Activated T-cell treated with anti-CD3 and anti-CD28 coated beads, Interleukin-2, amount 50 U/mL, for 24 hours (primary cell): ENCODE measurements around the gene TIMP4.
A peak's percentile ranks its signal among the peaks of the same experiment; 100 is the strongest.

Experiments used
- DNase-seq: peaks from one replicate; pipeline ENCODE4 v3.0.0-alpha.2; 2020
- H3K27ac Mint-ChIP-seq: 2 replicates; pipeline ENCODE4 v1.8.0; 2020; ENCODE audit warnings: mild to moderate bottlenecking, mixed read lengths
- H3K27me3 Mint-ChIP-seq: 2 replicates; pipeline ENCODE4 v1.8.0; 2020; ENCODE audit warnings: mixed read lengths
- H3K36me3 Mint-ChIP-seq: 2 replicates; pipeline ENCODE4 v1.8.0; 2020; ENCODE audit warnings: low read depth, mixed read lengths
- H3K4me1 Mint-ChIP-seq: 2 replicates; pipeline ENCODE4 v1.8.0; 2020; ENCODE audit warnings: low read depth, mixed read lengths
- H3K4me3 Mint-ChIP-seq: 2 replicates; pipeline ENCODE4 v1.8.0; 2020; ENCODE audit warnings: mild to moderate bottlenecking, moderate library complexity, mixed read lengths
- H3K9me3 Mint-ChIP-seq: 2 replicates; pipeline ENCODE4 v1.8.0; 2020; ENCODE audit warnings: mixed read lengths

TIMP4 gene

GRCh38 chr3:12178091-12178820, 19.5 kb upstream of the TIMP4 start:
- Mint-ChIP-seq H3K4me1 (peaks cover 34% of the 10 kb centered on the region), H3K36me3 (no peaks in the 10 kb centered on the region), H3K27me3 (peaks cover 7% of the 10 kb centered on the region), H3K4me3 (no peak overlapping the region), H3K27ac (no peak overlapping the region), H3K9me3 (peaks cover 6% of the 10 kb centered on the region)
- DNase-seq, result no peak

- H3K9me3 Mint-ChIP-seq, result peaks cover 14% of the 10 kb centered on the region
- H3K36me3 Mint-ChIP-seq, result no peaks in the 10 kb centered on the region
- H3K27ac Mint-ChIP-seq, result peak overlapping the region; percentile 18
- no peak for DNase-seq
- peaks cover 33% of the 10 kb centered on the region for H3K4me1 Mint-ChIP-seq
- H3K4me3 Mint-ChIP-seq, result no peak overlapping the region
- peaks cover 7% of the 10 kb centered on the region for H3K27me3 Mint-ChIP-seq
Observed at GRCh38 chr3:12177126-12177525, 18.4 kb upstream of the TIMP4 start.

DNA sequence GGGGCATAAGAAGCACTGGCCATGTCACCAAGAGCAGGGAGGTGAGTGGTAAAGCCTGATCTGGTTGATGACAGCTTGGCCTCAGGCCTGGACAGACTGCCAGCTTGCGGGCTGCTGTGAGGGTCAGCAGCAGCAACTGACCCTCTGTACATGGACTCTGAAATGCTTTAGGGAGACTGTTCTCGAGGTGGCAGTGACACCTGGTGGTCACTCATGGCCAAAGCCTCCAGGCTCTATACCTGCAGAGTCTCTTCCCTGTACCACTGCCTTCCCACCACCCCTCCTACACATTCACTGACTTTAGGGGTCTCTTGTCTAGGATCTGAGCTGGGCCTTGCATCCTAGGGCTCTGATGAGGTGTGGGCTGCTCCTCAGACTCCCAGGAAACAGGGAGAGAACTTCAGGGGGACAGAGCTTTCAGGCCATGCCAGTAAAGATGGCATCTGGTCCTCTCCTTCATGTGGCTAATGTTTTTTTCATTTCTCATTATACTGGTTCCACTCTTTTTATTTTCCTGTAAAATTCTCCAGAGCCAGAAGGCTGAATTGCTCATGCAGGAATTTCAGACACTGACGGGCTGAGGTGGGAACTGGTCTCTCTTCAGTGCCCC, 17.2 kb upstream of the TIMP4 start:
- H3K4me1 Mint-ChIP-seq, result peaks cover 27% of the 10 kb centered on the region
- H3K36me3 Mint-ChIP-seq, result no peaks in the 10 kb centered on the region
- H3K27me3 Mint-ChIP-seq, result peaks cover 7% of the 10 kb centered on the region
- H3K27ac Mint-ChIP-seq, result no peak overlapping the region
- no peak overlapping the region for H3K4me3 Mint-ChIP-seq
- DNase-seq, result peak; percentile 56
- H3K9me3 Mint-ChIP-seq, result peaks cover 19% of the 10 kb centered on the region

DNA sequence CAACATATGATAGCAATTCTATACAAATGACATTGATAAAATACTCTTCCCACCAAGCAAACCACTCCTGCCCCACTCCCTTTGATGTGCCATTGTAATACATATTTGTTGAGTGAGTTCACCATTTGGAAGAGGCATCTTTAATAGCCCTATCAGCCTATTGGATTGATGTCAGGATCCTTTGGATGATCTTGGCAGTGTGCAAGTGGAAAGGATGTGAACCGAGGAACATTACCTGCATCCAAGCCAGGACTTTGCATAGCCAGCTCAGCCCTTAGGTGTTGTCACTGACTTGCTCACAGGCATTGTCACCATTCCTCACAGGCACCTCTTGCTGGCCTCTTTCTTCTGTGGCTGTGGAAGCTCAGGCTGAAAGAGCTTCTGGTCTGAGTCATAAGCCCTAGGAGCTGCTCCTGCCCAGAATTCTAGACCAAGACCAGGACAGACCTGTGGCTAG, 16.5 kb upstream of the TIMP4 start:
- no peak overlapping the region for H3K4me3 Mint-ChIP-seq
- DNase-seq, result no peak
- H3K27me3 Mint-ChIP-seq, result peaks cover 7% of the 10 kb centered on the region
- no peak overlapping the region for H3K27ac Mint-ChIP-seq
- no peaks in the 10 kb centered on the region for H3K36me3 Mint-ChIP-seq
- peaks cover 25% of the 10 kb centered on the region for H3K4me1 Mint-ChIP-seq
- H3K9me3 Mint-ChIP-seq, result peaks cover 19% of the 10 kb centered on the region

DNA sequence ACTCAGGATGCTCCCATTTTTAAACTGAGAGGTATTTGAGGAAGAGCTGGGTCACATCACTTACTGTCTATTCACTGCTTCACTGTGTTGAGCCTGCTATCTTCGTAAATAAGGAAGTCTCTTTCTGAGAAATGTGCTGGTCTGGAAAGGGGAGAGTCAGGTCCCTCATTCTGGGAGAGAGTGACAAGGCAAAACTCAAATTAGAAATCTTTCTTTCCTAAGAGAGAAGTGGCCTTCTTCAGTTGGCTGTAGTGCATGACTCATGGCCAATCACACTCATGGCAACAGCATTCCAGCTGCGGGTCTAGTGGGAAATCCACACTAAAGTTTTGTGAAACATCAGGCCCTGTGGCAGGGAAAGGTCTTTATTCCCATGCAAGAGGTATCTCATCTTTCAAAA, 11.5 kb upstream of the TIMP4 start:
- Mint-ChIP-seq H3K27ac (no peak overlapping the region), H3K36me3 (no peaks in the 10 kb centered on the region), H3K9me3 (peaks cover 19% of the 10 kb centered on the region), H3K4me1 (no peaks in the 10 kb centered on the region), H3K4me3 (no peak overlapping the region), H3K27me3 (no peaks in the 10 kb centered on the region)
- DNase-seq, result no peak

DNA sequence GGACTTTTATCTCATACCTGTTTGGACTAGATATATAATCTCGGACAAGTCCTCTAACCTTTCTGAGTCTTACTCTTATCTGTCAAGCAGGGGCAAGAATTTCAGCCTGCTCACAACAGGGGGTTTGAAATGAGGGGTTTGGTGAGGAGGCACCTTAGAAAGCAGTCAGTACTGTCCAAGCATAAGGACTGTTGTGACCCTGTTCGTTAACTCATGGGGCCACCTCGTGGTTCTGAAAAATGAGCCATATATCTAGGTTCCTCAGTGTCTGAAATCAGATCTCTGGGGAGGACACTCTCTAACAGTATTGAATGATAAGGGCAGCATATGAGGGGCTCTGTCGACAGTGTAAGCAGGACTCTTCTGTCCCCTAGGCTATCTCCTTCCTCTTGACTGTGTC, 7.2 kb upstream of the TIMP4 start:
- Mint-ChIP-seq H3K4me1 (no peaks in the 10 kb centered on the region), H3K9me3 (no peaks in the 10 kb centered on the region), H3K4me3 (no peak overlapping the region), H3K27ac (no peak overlapping the region), H3K36me3 (no peaks in the 10 kb centered on the region), H3K27me3 (peaks cover 3% of the 10 kb centered on the region)
- no peak for DNase-seq

DNA sequence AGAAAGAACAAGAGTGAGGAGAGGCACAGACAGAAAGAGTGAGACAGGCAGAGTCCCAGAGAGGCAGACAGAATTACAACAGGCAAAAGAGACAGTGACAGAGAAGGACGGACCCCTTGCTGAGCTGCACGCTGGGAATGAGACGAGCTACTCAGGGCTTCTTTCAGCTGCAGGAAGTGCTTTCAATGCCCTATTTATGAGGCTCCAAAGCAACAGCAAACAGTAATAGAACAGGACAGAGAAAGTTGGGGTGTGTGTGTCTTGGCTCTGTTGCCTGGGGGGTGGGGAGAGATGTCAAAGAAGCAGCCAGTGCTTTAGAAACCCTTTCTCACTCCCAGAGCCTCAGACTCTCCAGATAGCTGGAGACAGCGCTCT, 502 bp upstream of the TIMP4 start:
- peaks cover 26% of the 10 kb centered on the region for H3K27me3 Mint-ChIP-seq
- H3K36me3 Mint-ChIP-seq, result no peaks in the 10 kb centered on the region
- no peak overlapping the region for H3K4me3 Mint-ChIP-seq
- no peak for DNase-seq
- H3K4me1 Mint-ChIP-seq, result peaks cover 9% of the 10 kb centered on the region
- H3K27ac Mint-ChIP-seq, result no peak overlapping the region
- H3K9me3 Mint-ChIP-seq, result no peaks in the 10 kb centered on the region

GRCh38 chr3:12157026-12157425, 1.7 kb downstream of the TIMP4 start:
- DNase-seq, result no peak
- H3K4me3 Mint-ChIP-seq, result no peak overlapping the region
- H3K4me1 Mint-ChIP-seq, result peaks cover 9% of the 10 kb centered on the region
- no peaks in the 10 kb centered on the region for H3K9me3 Mint-ChIP-seq
- no peaks in the 10 kb centered on the region for H3K36me3 Mint-ChIP-seq
- H3K27me3 Mint-ChIP-seq, result peaks cover 25% of the 10 kb centered on the region
- H3K27ac Mint-ChIP-seq, result no peak overlapping the region

- no peak overlapping the region for H3K27ac Mint-ChIP-seq
- H3K36me3 Mint-ChIP-seq, result no peaks in the 10 kb centered on the region
- no peak overlapping the region for H3K4me3 Mint-ChIP-seq
- no peaks in the 10 kb centered on the region for H3K9me3 Mint-ChIP-seq
- peaks cover 9% of the 10 kb centered on the region for H3K4me1 Mint-ChIP-seq
- DNase-seq, result no peak
- peaks cover 25% of the 10 kb centered on the region for H3K27me3 Mint-ChIP-seq
Observed at GRCh38 chr3:12155828-12156227, 2.9 kb downstream of the TIMP4 start.

DNA sequence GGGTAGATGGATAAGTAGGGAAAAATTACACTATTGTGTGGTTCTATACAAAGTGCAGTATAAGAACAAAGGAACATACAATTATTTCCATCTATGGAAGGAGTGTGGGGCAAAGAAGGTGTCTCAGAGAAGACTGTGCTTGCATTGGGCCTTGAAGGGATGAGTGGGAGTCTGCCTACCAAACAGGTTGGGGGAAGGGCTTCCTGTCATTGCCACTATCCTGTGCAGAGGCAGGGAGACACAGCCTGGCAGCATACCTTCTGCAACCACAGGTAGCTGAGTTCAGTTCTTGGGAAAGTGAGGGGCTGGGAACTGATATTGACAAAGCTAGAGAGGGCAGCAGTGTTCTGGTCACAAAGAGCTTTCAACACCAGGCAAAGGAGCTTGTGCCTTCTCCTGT, 3.4 kb downstream of the TIMP4 start:
- DNase-seq, result no peak
- no peak overlapping the region for H3K27ac Mint-ChIP-seq
- H3K4me1 Mint-ChIP-seq, result peaks cover 9% of the 10 kb centered on the region
- no peak overlapping the region for H3K4me3 Mint-ChIP-seq
- H3K9me3 Mint-ChIP-seq, result no peaks in the 10 kb centered on the region
- no peaks in the 10 kb centered on the region for H3K36me3 Mint-ChIP-seq
- peaks cover 25% of the 10 kb centered on the region for H3K27me3 Mint-ChIP-seq

- Mint-ChIP-seq H3K4me1 (peaks cover 9% of the 10 kb centered on the region), H3K27ac (no peak overlapping the region), H3K36me3 (no peaks in the 10 kb centered on the region), H3K27me3 (peaks cover 26% of the 10 kb centered on the region), H3K4me3 (no peak overlapping the region), H3K9me3 (no peaks in the 10 kb centered on the region)
- no peak for DNase-seq
Observed at GRCh38 chr3:12154151-12154550, 4.6 kb downstream of the TIMP4 start.

GRCh38 chr3:12150112-12150511, 8.6 kb downstream of the TIMP4 start:
- Mint-ChIP-seq H3K4me1 (peaks cover 1% of the 10 kb centered on the region), H3K9me3 (no peaks in the 10 kb centered on the region), H3K4me3 (no peak overlapping the region), H3K27me3 (peaks cover 17% of the 10 kb centered on the region), H3K27ac (no peak overlapping the region), H3K36me3 (no peaks in the 10 kb centered on the region)
- DNase-seq, result no peak

GRCh38 chr3:12149029-12149428, 9.7 kb downstream of the TIMP4 start:
- Mint-ChIP-seq H3K9me3 (no peaks in the 10 kb centered on the region), H3K4me3 (no peak overlapping the region), H3K4me1 (no peaks in the 10 kb centered on the region), H3K27ac (no peak overlapping the region), H3K27me3 (peaks cover 17% of the 10 kb centered on the region), H3K36me3 (no peaks in the 10 kb centered on the region)
- DNase-seq, result no peak

DNA sequence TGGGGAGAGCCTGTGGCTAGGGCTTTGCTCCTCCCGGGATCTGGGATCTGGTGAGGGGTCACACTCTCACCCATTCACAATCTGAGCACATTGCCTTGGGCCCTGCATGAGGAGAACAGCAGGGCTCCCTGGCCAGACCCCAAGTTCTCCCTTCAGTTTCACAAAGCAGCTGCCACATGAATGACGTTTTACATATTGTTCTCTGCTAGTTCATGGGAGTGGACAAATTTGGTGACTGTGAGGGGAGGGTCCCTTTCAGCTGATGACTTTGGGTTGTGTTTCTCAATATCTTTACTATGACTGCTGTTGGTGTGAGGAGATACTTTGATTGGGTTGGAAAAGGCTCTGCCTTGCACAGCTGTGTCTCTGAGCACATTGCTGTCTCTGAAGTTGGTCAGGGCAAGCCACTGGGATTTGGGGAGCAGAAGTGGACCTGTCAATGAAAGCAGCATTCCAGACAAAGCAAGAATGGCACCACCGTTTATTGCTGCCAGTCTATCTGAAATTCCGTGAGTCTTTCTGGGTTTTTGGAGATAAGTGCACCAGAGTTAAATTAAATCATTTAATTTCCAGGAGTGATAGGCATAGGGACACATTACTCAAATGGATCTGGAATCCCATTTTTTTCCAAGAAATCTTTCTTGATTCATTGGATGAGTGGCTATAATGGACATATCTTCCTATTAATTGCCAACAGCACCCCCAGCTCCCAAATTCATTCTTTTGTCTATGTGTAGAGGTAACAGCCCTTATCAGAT, 10.3 kb downstream of the TIMP4 start:
- no peaks in the 10 kb centered on the region for H3K4me1 Mint-ChIP-seq
- no peaks in the 10 kb centered on the region for H3K36me3 Mint-ChIP-seq
- H3K9me3 Mint-ChIP-seq, result no peaks in the 10 kb centered on the region
- H3K27ac Mint-ChIP-seq, result no peak overlapping the region
- no peak overlapping the region for H3K4me3 Mint-ChIP-seq
- peaks cover 17% of the 10 kb centered on the region for H3K27me3 Mint-ChIP-seq
- DNase-seq, result no peak
